ENCODE data around the gene SCGB1D2.
"Not testable (repeated sequence)": the region's sequence is repeated elsewhere in the genome, so short reads cannot be mapped to it uniquely, and the experiment has no call there.

SCGB1D2 gene

GRCh38 chr11:62242021-62242420 is at the start of gene SCGB1D2:
TSS of gene SCGB1D2 (plus strand) at chr11:62242239. CDS start at chr11:62242308, 69 bp downstream.
- no peak for DNase-seq

- DNase-seq = no peak
These were observed 48.1 kb upstream of the SCGB1D2 start for GRCh38 chr11:62193952-62194351.

GRCh38 chr11:62195010-62195409 is 47.0 kb upstream of the SCGB1D2 start:
- DNase-seq = not testable (repeated sequence)

GRCh38 chr11:62195945-62196344 is 46.1 kb upstream of the SCGB1D2 start:
- no peak for DNase-seq

- not testable (repeated sequence) for DNase-seq
These were observed 44.6 kb upstream of the SCGB1D2 start for GRCh38 chr11:62197400-62197799.

- no peak for DNase-seq
These were observed 40.7 kb upstream of the SCGB1D2 start for GRCh38 chr11:62201376-62201775.

GRCh38 chr11:62202910-62203309 is 39.1 kb upstream of the SCGB1D2 start:
- no peak for DNase-seq

GRCh38 chr11:62204430-62204829 is 37.6 kb upstream of the SCGB1D2 start:
- no peak for DNase-seq

- DNase-seq = no peak
These were observed 36.6 kb upstream of the SCGB1D2 start for GRCh38 chr11:62205441-62205840.

- DNase-seq = not testable (repeated sequence)
These were observed 35.6 kb upstream of the SCGB1D2 start for GRCh38 chr11:62206276-62207066.

- DNase-seq = no peak
These were observed 33.3 kb upstream of the SCGB1D2 start for GRCh38 chr11:62208785-62209144.

- no peak for DNase-seq
These were observed 24.8 kb upstream of the SCGB1D2 start for GRCh38 chr11:62217191-62217748.

- no peak for DNase-seq
These were observed 20.5 kb upstream of the SCGB1D2 start for GRCh38 chr11:62221498-62221897.

GRCh38 chr11:62223095-62223494 is 18.9 kb upstream of the SCGB1D2 start:
- no peak for DNase-seq

- no peak for DNase-seq
These were observed 8.3 kb upstream of the SCGB1D2 start for GRCh38 chr11:62233730-62234129.

GRCh38 chr11:62236187-62236586 is 5.9 kb upstream of the SCGB1D2 start:
- DNase-seq = no peak

- no peak for DNase-seq
These were observed 4.5 kb upstream of the SCGB1D2 start for GRCh38 chr11:62237499-62237898.

GRCh38 chr11:62238151-62238550 is 3.9 kb upstream of the SCGB1D2 start:
- DNase-seq = no peak

- no peak for DNase-seq
These were observed 944 bp upstream of the SCGB1D2 start for GRCh38 chr11:62241095-62241494.

GRCh38 chr11:62245271-62245753 is 3.3 kb downstream of the SCGB1D2 start:
- peak; percentile 34 for DNase-seq

- DNase-seq = no peak
These were observed 9.7 kb downstream of the SCGB1D2 start for GRCh38 chr11:62251698-62252097.

- DNase-seq = no peak
These were observed 12.0 kb downstream of the SCGB1D2 start for GRCh38 chr11:62253999-62254542.

- no peak for DNase-seq
These were observed 14.2 kb downstream of the SCGB1D2 start for GRCh38 chr11:62256281-62256680.

- no peak for DNase-seq
These were observed 18.4 kb downstream of the SCGB1D2 start for GRCh38 chr11:62260261-62260953.

Measured in 8988T (cell line).